Osteocyte (in vitro differentiated cells): ENCODE measurements around the gene PCNP. TPM values are rescaled to one million over a fixed set of nuclear protein-coding genes. Genes with fewer than 3 reads are reported as not detected.
A peak's percentile ranks its signal among the peaks of the same experiment; 100 is the strongest.

Experiments
- DNase-seq: peaks from one replicate; pipeline ENCODE4 v3.0.0; 2021; ENCODE audit warnings: mixed read lengths; ENCODE audit not compliant: unreplicated experiment; ENCODE audit errors: extremely low spot score
- H3K27ac Mint-ChIP-seq: one replicate; pipeline ENCODE4 v1.8.0; 2021; ENCODE audit warnings: mild to moderate bottlenecking, mixed read lengths; ENCODE audit not compliant: unreplicated experiment
- H3K27me3 Mint-ChIP-seq: one replicate; pipeline ENCODE4 v1.8.0; 2021; ENCODE audit warnings: mixed read lengths; ENCODE audit not compliant: unreplicated experiment
- H3K36me3 Mint-ChIP-seq: one replicate; pipeline ENCODE4 v1.8.0; 2021; ENCODE audit warnings: mixed read lengths; ENCODE audit not compliant: unreplicated experiment
- H3K4me1 Mint-ChIP-seq: one replicate; pipeline ENCODE4 v1.8.0; 2021; ENCODE audit warnings: mixed read lengths; ENCODE audit not compliant: unreplicated experiment
- H3K4me3 Mint-ChIP-seq: one replicate; pipeline ENCODE4 v1.8.0; 2021; ENCODE audit warnings: mild to moderate bottlenecking, moderate library complexity, mixed read lengths; ENCODE audit not compliant: unreplicated experiment
- H3K9me3 Mint-ChIP-seq: one replicate; pipeline ENCODE4 v1.8.0; 2021; ENCODE audit warnings: mixed read lengths; ENCODE audit not compliant: unreplicated experiment
- CTCF ChIP-seq: fragments of 200-600 bp; sonication (generic); IDR thresholded peaks from 2 replicates; pipeline ENCODE4 v1.5.0; 2021; ENCODE audit warnings: antibody characterized with exemption, mild to moderate bottlenecking, moderate library complexity
- total RNA-seq: library from RNA; stranded (reverse); gene quantifications from 2 replicates; pipeline ENCODE4 v1.2.1, GENCODE V29; 2021

The PCNP gene
- total RNA-seq, 1 donor from 2014 or later: 139 TPM

- H3K36me3 Mint-ChIP-seq: no peaks in the 10 kb centered on the region
- no peak overlapping the region for H3K27ac Mint-ChIP-seq
- DNase-seq: peak; percentile 66
- no peaks in the 10 kb centered on the region for H3K9me3 Mint-ChIP-seq
- TF ChIP-seq CTCF: no peak
- H3K4me3 Mint-ChIP-seq: no peak overlapping the region
- no peaks in the 10 kb centered on the region for H3K4me1 Mint-ChIP-seq
- H3K27me3 Mint-ChIP-seq: peaks cover 5% of the 10 kb centered on the region
These were observed 58.6 kb downstream of the PCNP start for GRCh38 chr3:101632586-101632985.

GRCh38 chr3:101633186-101633585, 59.2 kb downstream of the PCNP start:
- no peak for TF ChIP-seq CTCF
- Mint-ChIP-seq H3K4me1 (no peaks in the 10 kb centered on the region), H3K27me3 (peaks cover 5% of the 10 kb centered on the region), H3K36me3 (no peaks in the 10 kb centered on the region), H3K4me3 (no peak overlapping the region), H3K9me3 (no peaks in the 10 kb centered on the region), H3K27ac (no peak overlapping the region)
- peak; percentile 78 for DNase-seq

- peaks cover 5% of the 10 kb centered on the region for H3K27me3 Mint-ChIP-seq
- TF ChIP-seq CTCF: no peak
- H3K4me1 Mint-ChIP-seq: no peaks in the 10 kb centered on the region
- H3K9me3 Mint-ChIP-seq: no peaks in the 10 kb centered on the region
- H3K36me3 Mint-ChIP-seq: no peaks in the 10 kb centered on the region
- H3K27ac Mint-ChIP-seq: no peak overlapping the region
- no peak overlapping the region for H3K4me3 Mint-ChIP-seq
- no peak for DNase-seq
These were observed 60.7 kb downstream of the PCNP start for GRCh38 chr3:101634591-101635196.

GRCh38 chr3:101635345-101635744, 61.4 kb downstream of the PCNP start:
- H3K9me3 Mint-ChIP-seq: no peaks in the 10 kb centered on the region
- no peak overlapping the region for H3K27ac Mint-ChIP-seq
- H3K36me3 Mint-ChIP-seq: no peaks in the 10 kb centered on the region
- no peak overlapping the region for H3K4me3 Mint-ChIP-seq
- no peaks in the 10 kb centered on the region for H3K4me1 Mint-ChIP-seq
- H3K27me3 Mint-ChIP-seq: peaks cover 5% of the 10 kb centered on the region
- DNase-seq: peak; percentile 27
- TF ChIP-seq CTCF: no peak

GRCh38 chr3:101635954-101636798, 62.2 kb downstream of the PCNP start:
- peak; percentile 63 for TF ChIP-seq CTCF
- Mint-ChIP-seq H3K4me1 (no peaks in the 10 kb centered on the region), H3K9me3 (no peaks in the 10 kb centered on the region), H3K27ac (no peak overlapping the region), H3K4me3 (no peak overlapping the region), H3K27me3 (peaks cover 5% of the 10 kb centered on the region), H3K36me3 (no peaks in the 10 kb centered on the region)
- DNase-seq: peak; percentile 83
